Gastroesophageal sphincter (tissue), 3 donors: Measurements from ENCODE around the gene AP1S2.

Source experiments
- EP300 ChIP-seq: sonication (generic); formaldehyde crosslinking; IDR thresholded peaks from one replicate; pipeline ENCODE4 v1.6.1; 2017; ENCODE audit warnings: antibody characterized with exemption, mild to moderate bottlenecking
- POLR2A ChIP-seq, 2 donors: fragments of 450-650 bp; IDR thresholded peaks; one replicate each; pipeline ENCODE4 v1.6.1; 2017; ENCODE audit warnings: antibody characterized with exemption in 2 of 2, mild to moderate bottlenecking in 2 of 2, moderate library complexity in 1 of 2
- TF ChIP-seq, protein P1 (sequence below), 4 experiments: fragments of 200-600 bp in 2 of 4; fragments of 450-650 bp in 2 of 4; sonication (generic) in 1 of 4; IDR thresholded peaks; one replicate each; pipeline ENCODE4 v1.5.1; 2017 to 2019; ENCODE audit warnings: antibody characterized with exemption in 4 of 4, mild to moderate bottlenecking in 2 of 4, moderate library complexity in 2 of 4

DNA sequence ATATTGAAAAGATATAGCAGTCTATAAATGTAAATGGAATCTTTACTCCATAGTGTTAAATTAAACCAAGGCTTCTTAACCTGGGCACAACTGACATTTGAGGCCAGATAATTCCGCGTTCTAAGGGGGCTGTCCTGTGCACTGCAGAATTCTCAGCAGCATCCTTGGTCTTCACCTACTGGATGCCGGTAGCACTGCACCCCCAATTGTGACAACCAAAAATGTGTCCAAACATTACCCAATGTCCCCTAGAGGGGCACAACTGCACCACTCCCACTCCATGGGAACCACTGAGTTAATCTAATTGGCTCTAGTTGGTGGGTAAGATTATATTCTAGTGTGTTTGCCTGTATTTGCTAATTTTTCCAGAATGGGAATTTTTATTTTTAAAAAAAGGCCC lies 16.6 kb downstream of the AP1S2 start:
- TF ChIP-seq, protein P1, sequence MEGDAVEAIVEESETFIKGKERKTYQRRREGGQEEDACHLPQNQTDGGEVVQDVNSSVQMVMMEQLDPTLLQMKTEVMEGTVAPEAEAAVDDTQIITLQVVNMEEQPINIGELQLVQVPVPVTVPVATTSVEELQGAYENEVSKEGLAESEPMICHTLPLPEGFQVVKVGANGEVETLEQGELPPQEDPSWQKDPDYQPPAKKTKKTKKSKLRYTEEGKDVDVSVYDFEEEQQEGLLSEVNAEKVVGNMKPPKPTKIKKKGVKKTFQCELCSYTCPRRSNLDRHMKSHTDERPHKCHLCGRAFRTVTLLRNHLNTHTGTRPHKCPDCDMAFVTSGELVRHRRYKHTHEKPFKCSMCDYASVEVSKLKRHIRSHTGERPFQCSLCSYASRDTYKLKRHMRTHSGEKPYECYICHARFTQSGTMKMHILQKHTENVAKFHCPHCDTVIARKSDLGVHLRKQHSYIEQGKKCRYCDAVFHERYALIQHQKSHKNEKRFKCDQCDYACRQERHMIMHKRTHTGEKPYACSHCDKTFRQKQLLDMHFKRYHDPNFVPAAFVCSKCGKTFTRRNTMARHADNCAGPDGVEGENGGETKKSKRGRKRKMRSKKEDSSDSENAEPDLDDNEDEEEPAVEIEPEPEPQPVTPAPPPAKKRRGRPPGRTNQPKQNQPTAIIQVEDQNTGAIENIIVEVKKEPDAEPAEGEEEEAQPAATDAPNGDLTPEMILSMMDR (IDR thresholded peaks at IDR 0.05): no peak
- TF ChIP-seq POLR2A (IDR thresholded peaks at IDR 0.05) (no peak), EP300 (no peak)
